HFF-Myc (cell line): ENCODE data around the gene GNB3.
A peak's percentile ranks its signal among the peaks of the same experiment; 100 is the strongest.
"Not testable (repeated sequence)": the region's sequence is repeated elsewhere in the genome, so short reads cannot be mapped to it uniquely, and the experiment has no call there.

Experiments used
- DNase-seq: peaks from one replicate; pipeline ENCODE4 v3.0.0-alpha.2; 2011; ENCODE audit warnings: low read depth; ENCODE audit errors: extremely low read depth
- H3K4me3 ChIP-seq: replicated peaks from 2 replicates; pipeline ENCODE4 v1.5.1; 2011; ENCODE audit warnings: low read depth, mild to moderate bottlenecking, control low read depth, low read length
- CTCF ChIP-seq: IDR thresholded peaks from 2 replicates; pipeline ENCODE4 v1.5.1; 2012; ENCODE audit warnings: mild to moderate bottlenecking, low read depth, low read length, control low read depth; ENCODE audit errors: missing control alignments

Gene GNB3

GRCh38 chr12:6866163-6866919 lies 25.6 kb downstream of the GNB3 start:
- H3K4me3 ChIP-seq: peak overlapping the region; percentile 99
- no peak for TF ChIP-seq CTCF
- DNase-seq: no peak

- no peak for DNase-seq
- TF ChIP-seq CTCF: no peak
- peak overlapping the region; percentile 99 for H3K4me3 ChIP-seq
Measured at GRCh38 chr12:6866920-6867412, 26.2 kb downstream of the GNB3 start.

- no peak for DNase-seq
- peak within 1 kb of the TSS; percentile 99 for H3K4me3 ChIP-seq
- no peak for TF ChIP-seq CTCF
Measured at GRCh38 chr12:6867413-6868210, 26.9 kb downstream of the GNB3 start, which contains the start of gene TPI1. Gene TPI1 (plus strand): TSS chr12:6867531. CDS start chr12:6867567, 36 bp downstream.

GRCh38 chr12:6868211-6869048 lies 27.7 kb downstream of the GNB3 start:
- TF ChIP-seq CTCF: peak; percentile 28
- H3K4me3 ChIP-seq: peak overlapping the region; percentile 99
- DNase-seq: no peak

GRCh38 chr12:6869049-6870021 lies 28.6 kb downstream of the GNB3 start:
- peak; percentile 86 for TF ChIP-seq CTCF
- H3K4me3 ChIP-seq: peak overlapping the region; percentile 99
- DNase-seq: no peak

GRCh38 chr12:6870304-6870703 lies 29.6 kb downstream of the GNB3 start:
- not testable (repeated sequence) for DNase-seq, H3K4me3 ChIP-seq
